Prostate gland (tissue), 2 donors: Measurements from ENCODE around the gene ELOVL5. TPM values are rescaled to one million over a fixed set of nuclear protein-coding genes. Genes with fewer than 3 reads are reported as not detected.

Experiments
- DNase-seq: peaks from one replicate; pipeline ENCODE4 v3.0.0-alpha.2; 2019; ENCODE audit warnings: low spot score
- H3K27ac ChIP-seq, 2 donors: fragments of 200-600 bp; sonication (generic); 2 replicates each; pipeline ENCODE4 v1.5.1; 2017 to 2019
- H3K27me3 ChIP-seq: fragments of 200-600 bp; sonication (generic); replicated peaks from 2 replicates; pipeline ENCODE4 v1.5.1; 2019; ENCODE audit not compliant: insufficient read depth
- H3K36me3 ChIP-seq, 2 donors: fragments of 200-600 bp; sonication (generic); 1 replicate in 1 of 2; 2 replicates in 1 of 2; pipeline versions ENCODE4 v1.5.1 to v1.8.1; 2017 to 2019
- H3K4me1 ChIP-seq: fragments of 200-600 bp; sonication (generic); replicated peaks from 2 replicates; pipeline ENCODE4 v1.5.1; 2019
- H3K4me3 ChIP-seq, 2 donors: fragments of 200-600 bp; sonication (generic); 2 replicates each; pipeline ENCODE4 v1.5.1; 2017 to 2019
- H3K9me3 ChIP-seq: fragments of 200-600 bp; sonication (generic); 2 replicates; pipeline ENCODE4 v1.5.1; 2017
- POLR2A ChIP-seq: fragments of 450-650 bp; IDR thresholded peaks from one replicate; pipeline ENCODE4 v1.6.1; 2016; ENCODE audit warnings: antibody characterized with exemption, mild to moderate bottlenecking
- POLR2AphosphoS5 ChIP-seq: sonication (generic); formaldehyde crosslinking; IDR thresholded peaks from one replicate; pipeline ENCODE4 v1.6.1; 2017; ENCODE audit warnings: antibody characterized with exemption
- WGBS: methylation state at CpG from one replicate; pipeline ENCODE4 v1.1.5; 2018; 5-methylcytosine and 5-hydroxymethylcytosine counted together
- intact Hi-C: fragments of 100-400 bp; cut with DNase I; formaldehyde crosslinking; loops from one replicate; pipeline ENCODE4 v1.14.2; 2022
- total RNA-seq, 2 donors: library from RNA; depleted of rRNA; stranded (reverse); fragments of >200 nt; gene quantifications; one replicate each; pipeline ENCODE4 v1.1.0, GENCODE V29; 2016
- TF ChIP-seq, protein P1 (sequence below), 4 experiments: fragments of 200-600 bp in 2 of 4; fragments of 450-650 bp in 2 of 4; sonication (generic) in 2 of 4; IDR thresholded peaks; 1 replicate in 3 of 4; 2 replicates in 1 of 4; pipeline ENCODE4 v1.5.1; 2016 to 2019; ENCODE audit warnings: antibody characterized with exemption in 4 of 4, mild to moderate bottlenecking in 2 of 4, moderate library complexity in 2 of 4

The ELOVL5 gene
- total RNA-seq, 2 donors from 2014 or later, result 193 to 353 TPM

DNA sequence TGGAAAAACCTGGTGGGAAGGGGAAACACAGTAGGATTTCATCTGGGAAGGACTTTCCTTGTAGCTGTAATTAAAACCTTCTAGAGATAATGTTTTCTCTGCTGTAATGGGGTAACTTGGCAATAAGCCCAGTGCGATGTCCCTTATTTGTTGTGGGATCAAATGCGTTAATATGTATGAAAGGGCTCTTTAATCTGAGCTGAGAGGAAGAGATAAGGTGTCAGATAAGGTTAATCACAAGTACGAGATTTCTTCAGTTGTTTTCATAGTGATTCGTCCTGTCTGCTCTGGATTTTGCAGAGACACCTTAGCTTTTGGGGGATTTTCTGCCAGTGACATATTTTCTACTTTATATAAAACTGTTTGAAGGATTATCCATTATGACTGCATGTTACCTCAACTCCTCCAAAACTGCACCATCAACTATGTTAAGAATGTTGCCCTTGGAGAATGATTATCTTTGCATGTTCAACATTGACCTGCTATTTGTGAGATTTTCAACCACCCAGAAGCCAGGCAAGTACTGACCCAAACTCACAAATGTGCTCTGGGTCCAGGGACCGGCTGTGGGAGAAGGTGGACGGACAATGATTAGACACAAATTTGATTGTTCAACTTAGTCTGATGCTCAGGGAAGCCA lies 21.2 kb upstream of the ELOVL5 start:
- Histone ChIP-seq H3K4me3 (no peak overlapping the region), H3K27ac (no peak overlapping the region), H3K36me3 (no peaks in the 10 kb centered on the region), H3K9me3 (no peaks in the 10 kb centered on the region), H3K4me1 (no peaks in the 10 kb centered on the region), H3K27me3 (no peaks in the 10 kb centered on the region)
- no peak for TF ChIP-seq POLR2AphosphoS5
- TF ChIP-seq, protein P1, sequence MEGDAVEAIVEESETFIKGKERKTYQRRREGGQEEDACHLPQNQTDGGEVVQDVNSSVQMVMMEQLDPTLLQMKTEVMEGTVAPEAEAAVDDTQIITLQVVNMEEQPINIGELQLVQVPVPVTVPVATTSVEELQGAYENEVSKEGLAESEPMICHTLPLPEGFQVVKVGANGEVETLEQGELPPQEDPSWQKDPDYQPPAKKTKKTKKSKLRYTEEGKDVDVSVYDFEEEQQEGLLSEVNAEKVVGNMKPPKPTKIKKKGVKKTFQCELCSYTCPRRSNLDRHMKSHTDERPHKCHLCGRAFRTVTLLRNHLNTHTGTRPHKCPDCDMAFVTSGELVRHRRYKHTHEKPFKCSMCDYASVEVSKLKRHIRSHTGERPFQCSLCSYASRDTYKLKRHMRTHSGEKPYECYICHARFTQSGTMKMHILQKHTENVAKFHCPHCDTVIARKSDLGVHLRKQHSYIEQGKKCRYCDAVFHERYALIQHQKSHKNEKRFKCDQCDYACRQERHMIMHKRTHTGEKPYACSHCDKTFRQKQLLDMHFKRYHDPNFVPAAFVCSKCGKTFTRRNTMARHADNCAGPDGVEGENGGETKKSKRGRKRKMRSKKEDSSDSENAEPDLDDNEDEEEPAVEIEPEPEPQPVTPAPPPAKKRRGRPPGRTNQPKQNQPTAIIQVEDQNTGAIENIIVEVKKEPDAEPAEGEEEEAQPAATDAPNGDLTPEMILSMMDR (IDR thresholded peaks at IDR 0.05), result no peak
- TF ChIP-seq POLR2A, result no peak
- intact Hi-C loops, result no loop called here
- 52% methylated on average over 6 of the region's 6 CpGs for WGBS
- no peak for DNase-seq

DNA sequence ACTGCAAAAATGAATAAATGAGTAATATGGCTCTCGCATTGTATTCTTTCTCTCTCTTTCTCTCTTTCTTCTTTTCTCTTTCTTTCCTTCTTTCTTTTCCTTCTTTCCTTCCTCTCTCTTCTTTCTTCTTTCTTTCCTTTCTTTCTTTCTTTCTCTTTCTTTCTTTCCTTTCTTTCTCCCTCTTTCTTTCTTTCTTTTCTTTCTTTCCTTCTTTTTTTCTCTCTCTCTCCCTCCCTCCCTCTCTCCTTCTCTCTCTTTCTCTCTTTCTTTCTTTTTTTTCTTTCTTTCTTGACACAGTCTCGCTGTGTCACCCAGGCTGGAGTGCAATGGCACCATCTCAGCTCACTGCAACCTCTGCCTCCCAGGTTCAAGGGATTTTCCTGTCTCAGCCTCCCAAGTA lies 20.3 kb upstream of the ELOVL5 start:
- TF ChIP-seq, protein P1 (IDR thresholded peaks at IDR 0.05), result no peak
- no peak for TF ChIP-seq POLR2A
- 100% methylated on average over 2 of the region's 2 CpGs for WGBS
- H3K4me3 ChIP-seq, result no peak overlapping the region
- H3K27me3 ChIP-seq, result no peaks in the 10 kb centered on the region
- DNase-seq, result no peak
- H3K27ac ChIP-seq, result no peak overlapping the region
- no peaks in the 10 kb centered on the region for H3K36me3 ChIP-seq
- H3K9me3 ChIP-seq, result no peaks in the 10 kb centered on the region
- intact Hi-C loops, result no loop called here
- no peaks in the 10 kb centered on the region for H3K4me1 ChIP-seq

DNA sequence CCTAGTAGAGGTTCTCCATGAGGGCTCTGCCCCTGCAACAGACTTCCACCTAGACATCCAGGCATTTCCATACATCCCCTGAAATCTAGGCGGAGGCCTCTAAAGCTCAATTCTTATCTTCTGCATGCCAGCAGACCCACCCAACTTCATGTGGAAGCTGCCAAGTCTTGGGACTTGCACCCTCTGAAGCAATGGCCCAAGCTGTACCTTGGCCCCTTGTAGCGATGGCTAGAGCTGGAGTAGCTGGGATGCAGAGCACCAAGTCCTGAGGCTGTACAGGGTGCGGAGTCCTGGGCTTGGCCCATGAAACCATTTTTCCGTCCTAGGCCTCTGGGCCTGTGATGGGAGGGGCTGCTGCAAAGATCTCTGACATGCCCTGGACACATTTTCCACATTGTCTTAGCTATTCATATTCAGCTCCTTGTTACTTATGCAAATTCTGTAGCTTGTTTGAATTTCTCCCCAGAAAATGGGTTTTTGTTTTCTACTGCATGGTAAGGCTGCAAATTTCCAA lies 17.4 kb upstream of the ELOVL5 start:
- H3K4me3 ChIP-seq, result no peak overlapping the region
- no peaks in the 10 kb centered on the region for H3K36me3 ChIP-seq
- H3K9me3 ChIP-seq, result no peaks in the 10 kb centered on the region
- no peaks in the 10 kb centered on the region for H3K27me3 ChIP-seq
- TF ChIP-seq POLR2AphosphoS5 (no peak), POLR2A (no peak)
- TF ChIP-seq, protein P1 (IDR thresholded peaks at IDR 0.05), result no peak
- H3K4me1 ChIP-seq, result no peaks in the 10 kb centered on the region
- H3K27ac ChIP-seq, result no peak overlapping the region
- intact Hi-C loops, result no loop called here
- DNase-seq, result no peak
- WGBS, result 97% methylated on average over 4 of the region's 4 CpGs

DNA sequence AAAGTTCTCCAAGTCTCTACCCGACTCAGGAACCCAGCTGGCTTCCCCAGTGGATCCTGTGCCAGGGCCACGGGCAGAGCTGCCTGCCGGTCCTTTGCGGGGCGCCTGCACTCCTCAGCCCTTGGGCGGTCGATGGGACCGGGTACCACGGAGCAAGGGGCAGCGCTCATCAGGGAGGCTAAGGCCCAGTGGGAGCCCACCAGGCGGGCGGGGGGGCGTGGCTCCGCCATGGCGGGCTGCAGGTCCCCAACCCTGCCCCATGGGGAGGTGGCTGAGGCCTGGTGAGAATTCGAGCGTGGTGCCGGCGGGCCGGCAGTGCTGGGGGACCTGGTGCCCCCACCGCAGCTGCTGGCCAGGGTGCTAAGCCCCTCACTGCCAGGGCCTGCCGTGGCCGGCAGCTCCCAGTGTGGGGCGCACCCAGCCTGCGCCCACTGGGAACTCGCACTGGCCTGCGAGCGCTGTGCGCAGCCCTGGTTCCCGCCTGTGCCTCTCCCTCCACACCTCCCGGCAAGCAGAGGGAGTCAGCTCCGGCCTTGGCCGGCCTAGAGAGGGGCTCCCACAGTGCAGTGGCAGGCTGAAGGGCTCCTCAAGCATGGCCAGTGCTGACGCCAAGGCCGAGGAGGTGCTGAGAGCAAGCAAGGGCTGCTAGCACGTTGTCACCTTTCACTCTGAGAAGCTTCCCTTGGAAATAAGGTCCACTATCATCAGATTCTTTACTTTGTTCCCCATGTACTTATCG lies 14.8 kb upstream of the ELOVL5 start:
- Histone ChIP-seq H3K9me3 (no peaks in the 10 kb centered on the region), H3K4me3 (no peak overlapping the region), H3K27me3 (no peaks in the 10 kb centered on the region), H3K27ac (no peak overlapping the region), H3K4me1 (no peaks in the 10 kb centered on the region), H3K36me3 (no peaks in the 10 kb centered on the region)
- intact Hi-C loops, result no loop called here
- no peak for DNase-seq
- WGBS, result 97% methylated on average over 26 of the region's 37 CpGs
- TF ChIP-seq POLR2AphosphoS5 (no peak), POLR2A (no peak)
- TF ChIP-seq, protein P1 (IDR thresholded peaks at IDR 0.05), result no peak
